GM23338 (cell line): ENCODE data around the gene RNF8. TPM values are rescaled to one million over a fixed set of nuclear protein-coding genes. Genes with fewer than 3 reads are reported as not detected.

Experiments
- ATAC-seq: fragments of 200-7000 bp; cut with Tn5 transposase; 3 replicates; pipeline ENCODE4 v1.9.1; 2020
- DNase-seq: peaks from one replicate; pipeline ENCODE4 v3.0.0-alpha.2; 2015; ENCODE audit warnings: low spot score
- H2AFZ ChIP-seq: fragments of 200-600 bp; sonication (generic); 2 replicates; pipeline ENCODE4 v1.8.0; 2016; ENCODE audit warnings: antibody characterized with exemption, mild to moderate bottlenecking, moderate library complexity
- H3F3A ChIP-seq: fragments of 200-600 bp; sonication (generic); replicated peaks from 2 replicates; pipeline ENCODE4 v1.8.0; 2017; ENCODE audit warnings: antibody characterized with exemption, mixed run types, low read depth
- H3K27ac ChIP-seq: fragments of 200-600 bp; sonication (generic); 2 replicates; pipeline ENCODE4 v1.6.1; 2016; ENCODE audit warnings: low read depth
- H3K27me3 ChIP-seq: fragments of 200-600 bp; sonication (generic); 2 replicates; pipeline ENCODE4 v1.8.0; 2016; ENCODE audit warnings: mild to moderate bottlenecking, mixed run types, moderate library complexity; ENCODE audit not compliant: insufficient read depth
- H3K36me3 ChIP-seq: fragments of 200-600 bp; sonication (generic); 2 replicates; pipeline ENCODE4 v1.8.0; 2016; ENCODE audit warnings: mild to moderate bottlenecking; ENCODE audit not compliant: insufficient read depth
- H3K4me1 ChIP-seq: fragments of 200-600 bp; sonication (generic); 2 replicates; pipeline ENCODE4 v1.8.0; 2016; ENCODE audit warnings: mild to moderate bottlenecking, moderate library complexity; ENCODE audit not compliant: insufficient read depth
- H3K4me2 ChIP-seq: fragments of 200-600 bp; sonication (generic); 2 replicates; pipeline ENCODE4 v1.7.1; 2017; ENCODE audit warnings: mixed run types
- H3K4me3 ChIP-seq: fragments of 200-600 bp; sonication (generic); 2 replicates; pipeline ENCODE4 v1.6.1; 2016; ENCODE audit warnings: mixed run types
- H3K79me2 ChIP-seq: fragments of 200-600 bp; sonication (generic); replicated peaks from 2 replicates; pipeline ENCODE4 v1.8.0; 2017; ENCODE audit warnings: mild to moderate bottlenecking; ENCODE audit not compliant: insufficient read depth
- H3K9me2 ChIP-seq: fragments of 200-600 bp; sonication (generic); 2 replicates; pipeline ENCODE4 v1.8.0; 2017; ENCODE audit not compliant: insufficient read depth
- H4K20me1 ChIP-seq: fragments of 200-600 bp; sonication (generic); replicated peaks from 2 replicates; pipeline ENCODE4 v1.8.0; 2017; ENCODE audit warnings: mild to moderate bottlenecking; ENCODE audit not compliant: insufficient read depth
- H3K27ac Mint-ChIP-seq: 2 replicates; pipeline ENCODE4 v1.8.0; 2020; ENCODE audit warnings: inconsistent platforms, mild to moderate bottlenecking, moderate library complexity, mixed read lengths
- H3K27me3 Mint-ChIP-seq: 3 replicates; pipeline ENCODE4 v1.8.0; 2022; ENCODE audit warnings: low read depth, mild to moderate bottlenecking, moderate library complexity, mixed read lengths, inconsistent platforms; ENCODE audit not compliant: insufficient read depth, poor library complexity
- H3K36me3 Mint-ChIP-seq: 3 replicates; pipeline ENCODE4 v1.8.0; 2021; ENCODE audit warnings: low read depth, mild to moderate bottlenecking, inconsistent platforms, moderate library complexity, mixed read lengths
- H3K4me1 Mint-ChIP-seq: 3 replicates; pipeline ENCODE4 v1.8.0; 2020; ENCODE audit warnings: mild to moderate bottlenecking, inconsistent platforms, mixed read lengths
- H3K4me3 Mint-ChIP-seq: 3 replicates; pipeline ENCODE4 v1.8.0; 2021; ENCODE audit warnings: moderate library complexity, mild to moderate bottlenecking, inconsistent platforms, mixed read lengths
- H3K9me3 Mint-ChIP-seq: 3 replicates; pipeline ENCODE4 v1.8.0; 2020; ENCODE audit warnings: moderate library complexity, mild to moderate bottlenecking, inconsistent platforms, mixed read lengths
- CREB1 ChIP-seq: fragments of 250-450 bp; sonication (Bioruptor Pico); IDR thresholded peaks from 2 replicates; pipeline ENCODE4 v1.5.0; 2020; ENCODE audit warnings: low read depth, mild to moderate bottlenecking, moderate library complexity
- CTCF ChIP-seq, 2 experiments: fragments of 200-600 bp in 1 of 2; sonication (generic) in 1 of 2; conservative IDR thresholded peaks; 2 replicates each; pipeline versions ENCODE4 v1.5.1 to v1.6.1; 2016 to 2017; ENCODE audit warnings: antibody characterized with exemption in 2 of 2, low read depth in 2 of 2, mild to moderate bottlenecking in 2 of 2, moderate library complexity in 1 of 2
- EZH2 ChIP-seq: fragments of 200-600 bp; sonication (generic); IDR thresholded peaks from one replicate; pipeline ENCODE4 v1.8.0; 2017; ENCODE audit warnings: antibody characterized with exemption, mild to moderate bottlenecking, low read depth; ENCODE audit not compliant: unreplicated experiment
- EZH2phosphoT487 ChIP-seq: fragments of 200-600 bp; sonication (generic); IDR thresholded peaks from one replicate; pipeline ENCODE4 v1.8.1; 2018; ENCODE audit warnings: antibody characterized with exemption; ENCODE audit not compliant: unreplicated experiment
- JUNB ChIP-seq: IDR thresholded peaks from one replicate; pipeline ENCODE4 v1.6.1; 2016; ENCODE audit warnings: antibody characterized with exemption; ENCODE audit not compliant: unreplicated experiment
- NANOG ChIP-seq: IDR thresholded peaks from 2 replicates; pipeline ENCODE4 v1.6.1; 2016; ENCODE audit warnings: antibody characterized with exemption, borderline replicate concordance
- POLR2AphosphoS5 ChIP-seq: IDR thresholded peaks from 2 replicates; pipeline ENCODE4 v1.6.1; 2016; ENCODE audit warnings: antibody characterized with exemption, low read depth
- STAT1 ChIP-seq: IDR thresholded peaks from one replicate; pipeline ENCODE4 v1.6.1; 2016; ENCODE audit warnings: antibody characterized with exemption; ENCODE audit not compliant: unreplicated experiment
- ZNF114 ChIP-seq: fragments of 250-450 bp; sonication (Bioruptor Pico); IDR thresholded peaks from 2 replicates; pipeline ENCODE4 v1.5.0; 2020; ENCODE audit warnings: mild to moderate bottlenecking, moderate library complexity
- ZNF331 ChIP-seq: fragments of 250-450 bp; sonication (Bioruptor Pico); IDR thresholded peaks from 2 replicates; pipeline ENCODE4 v1.5.0; 2020; ENCODE audit warnings: low read depth, mild to moderate bottlenecking, moderate library complexity
- ZNF462 ChIP-seq: fragments of 250-450 bp; sonication (Bioruptor Pico); IDR thresholded peaks from 2 replicates; pipeline ENCODE4 v1.5.0; 2020; ENCODE audit warnings: mild to moderate bottlenecking, moderate library complexity
- polyA plus RNA-seq: library from polyadenylated mRNA; unstranded; fragments of >200 nt; fragmentation: Nextera tagmentation; extraction: Ambion mirVana; gene quantifications from 2 replicates; pipeline ENCODE4 v1.2.1, GENCODE V29; 2016
- total RNA-seq: library from RNA; depleted of rRNA; stranded (reverse); fragments of >200 nt; shearing (Covaris generic); gene quantifications from 2 replicates; pipeline ENCODE4 v1.2.3, GENCODE V29; 2014
- TF ChIP-seq, protein P1 (sequence below): IDR thresholded peaks from one replicate; pipeline ENCODE4 v1.6.1; 2018; ENCODE audit warnings: antibody characterized with exemption; ENCODE audit not compliant: unreplicated experiment
- TF ChIP-seq, protein P2 (sequence below): IDR thresholded peaks from 2 replicates; pipeline ENCODE4 v1.6.1; 2016; ENCODE audit warnings: antibody characterized with exemption

RNF8 gene
- total and polyA plus RNA-seq, 2 experiments from 2014 or later = 41.6 to 55.2 TPM

GRCh38 chr6:37334047-37334446, 19.7 kb upstream of the RNF8 start:
- H3K4me3 ChIP-seq = no peak overlapping the region
- no peak for DNase-seq
- no peaks in the 10 kb centered on the region for H3K79me2 ChIP-seq
- H4K20me1 ChIP-seq = no peaks in the 10 kb centered on the region
- H3K27ac Mint-ChIP-seq = no peak overlapping the region
- no peaks in the 10 kb centered on the region for H3K4me1 Mint-ChIP-seq
- peaks cover 5% of the 10 kb centered on the region; the same call in 1 of the 2 replicates for H3K36me3 ChIP-seq
- no peaks in the 10 kb centered on the region for H3K4me1 ChIP-seq
- peaks cover 19% of the 10 kb centered on the region; the same call in 2 of the 3 replicates for H3K36me3 Mint-ChIP-seq
- H3K4me2 ChIP-seq = no peak overlapping the region
- H2AFZ ChIP-seq = no peak overlapping the region
- no peaks in the 10 kb centered on the region for H3K27me3 Mint-ChIP-seq
- peak overlapping the region; percentile 50; the same call in 1 of the 2 replicates for H3K27ac ChIP-seq
- TF ChIP-seq JUNB = no peak
- TF ChIP-seq EZH2 = no peak
- TF ChIP-seq CREB1 (CRISPR knock-in tag) = no peak
- no peak for TF ChIP-seq CTCF (conservative IDR thresholded peaks at IDR 0.05; ENCODE audit: low read depth in 2 of 2)
- no peak for TF ChIP-seq EZH2phosphoT487
- no peak for TF ChIP-seq ZNF462 (CRISPR knock-in tag)
- TF ChIP-seq POLR2AphosphoS5 = no peak
- no peak for TF ChIP-seq ZNF331 (CRISPR knock-in tag)
- no peak for TF ChIP-seq ZNF114 (CRISPR knock-in tag)
- TF ChIP-seq, protein P1, sequence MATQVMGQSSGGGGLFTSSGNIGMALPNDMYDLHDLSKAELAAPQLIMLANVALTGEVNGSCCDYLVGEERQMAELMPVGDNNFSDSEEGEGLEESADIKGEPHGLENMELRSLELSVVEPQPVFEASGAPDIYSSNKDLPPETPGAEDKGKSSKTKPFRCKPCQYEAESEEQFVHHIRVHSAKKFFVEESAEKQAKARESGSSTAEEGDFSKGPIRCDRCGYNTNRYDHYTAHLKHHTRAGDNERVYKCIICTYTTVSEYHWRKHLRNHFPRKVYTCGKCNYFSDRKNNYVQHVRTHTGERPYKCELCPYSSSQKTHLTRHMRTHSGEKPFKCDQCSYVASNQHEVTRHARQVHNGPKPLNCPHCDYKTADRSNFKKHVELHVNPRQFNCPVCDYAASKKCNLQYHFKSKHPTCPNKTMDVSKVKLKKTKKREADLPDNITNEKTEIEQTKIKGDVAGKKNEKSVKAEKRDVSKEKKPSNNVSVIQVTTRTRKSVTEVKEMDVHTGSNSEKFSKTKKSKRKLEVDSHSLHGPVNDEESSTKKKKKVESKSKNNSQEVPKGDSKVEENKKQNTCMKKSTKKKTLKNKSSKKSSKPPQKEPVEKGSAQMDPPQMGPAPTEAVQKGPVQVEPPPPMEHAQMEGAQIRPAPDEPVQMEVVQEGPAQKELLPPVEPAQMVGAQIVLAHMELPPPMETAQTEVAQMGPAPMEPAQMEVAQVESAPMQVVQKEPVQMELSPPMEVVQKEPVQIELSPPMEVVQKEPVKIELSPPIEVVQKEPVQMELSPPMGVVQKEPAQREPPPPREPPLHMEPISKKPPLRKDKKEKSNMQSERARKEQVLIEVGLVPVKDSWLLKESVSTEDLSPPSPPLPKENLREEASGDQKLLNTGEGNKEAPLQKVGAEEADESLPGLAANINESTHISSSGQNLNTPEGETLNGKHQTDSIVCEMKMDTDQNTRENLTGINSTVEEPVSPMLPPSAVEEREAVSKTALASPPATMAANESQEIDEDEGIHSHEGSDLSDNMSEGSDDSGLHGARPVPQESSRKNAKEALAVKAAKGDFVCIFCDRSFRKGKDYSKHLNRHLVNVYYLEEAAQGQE = no peak
- TF ChIP-seq, protein P2, sequence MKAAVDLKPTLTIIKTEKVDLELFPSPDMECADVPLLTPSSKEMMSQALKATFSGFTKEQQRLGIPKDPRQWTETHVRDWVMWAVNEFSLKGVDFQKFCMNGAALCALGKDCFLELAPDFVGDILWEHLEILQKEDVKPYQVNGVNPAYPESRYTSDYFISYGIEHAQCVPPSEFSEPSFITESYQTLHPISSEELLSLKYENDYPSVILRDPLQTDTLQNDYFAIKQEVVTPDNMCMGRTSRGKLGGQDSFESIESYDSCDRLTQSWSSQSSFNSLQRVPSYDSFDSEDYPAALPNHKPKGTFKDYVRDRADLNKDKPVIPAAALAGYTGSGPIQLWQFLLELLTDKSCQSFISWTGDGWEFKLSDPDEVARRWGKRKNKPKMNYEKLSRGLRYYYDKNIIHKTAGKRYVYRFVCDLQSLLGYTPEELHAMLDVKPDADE = no peak
- TF ChIP-seq STAT1 = no peak
- no peak for TF ChIP-seq NANOG
- ATAC-seq = no peak
- no peaks in the 10 kb centered on the region for H3K27me3 ChIP-seq
- no peaks in the 10 kb centered on the region for H3K9me3 Mint-ChIP-seq
- H3F3A ChIP-seq = no peaks in the 10 kb centered on the region
- no peaks in the 10 kb centered on the region for H3K9me2 ChIP-seq
- no peak overlapping the region for H3K4me3 Mint-ChIP-seq
